ENCODE measurements around the gene SOX14.

The SOX14 gene

GRCh38 chr3:137737208-137737607 lies 26.9 kb upstream of the SOX14 start:
- TF ChIP-seq EZH2 (IDR thresholded peaks at IDR 0.05; ENCODE audit: borderline replicate concordance, low read length), result no peak
- TF ChIP-seq, protein P1, sequence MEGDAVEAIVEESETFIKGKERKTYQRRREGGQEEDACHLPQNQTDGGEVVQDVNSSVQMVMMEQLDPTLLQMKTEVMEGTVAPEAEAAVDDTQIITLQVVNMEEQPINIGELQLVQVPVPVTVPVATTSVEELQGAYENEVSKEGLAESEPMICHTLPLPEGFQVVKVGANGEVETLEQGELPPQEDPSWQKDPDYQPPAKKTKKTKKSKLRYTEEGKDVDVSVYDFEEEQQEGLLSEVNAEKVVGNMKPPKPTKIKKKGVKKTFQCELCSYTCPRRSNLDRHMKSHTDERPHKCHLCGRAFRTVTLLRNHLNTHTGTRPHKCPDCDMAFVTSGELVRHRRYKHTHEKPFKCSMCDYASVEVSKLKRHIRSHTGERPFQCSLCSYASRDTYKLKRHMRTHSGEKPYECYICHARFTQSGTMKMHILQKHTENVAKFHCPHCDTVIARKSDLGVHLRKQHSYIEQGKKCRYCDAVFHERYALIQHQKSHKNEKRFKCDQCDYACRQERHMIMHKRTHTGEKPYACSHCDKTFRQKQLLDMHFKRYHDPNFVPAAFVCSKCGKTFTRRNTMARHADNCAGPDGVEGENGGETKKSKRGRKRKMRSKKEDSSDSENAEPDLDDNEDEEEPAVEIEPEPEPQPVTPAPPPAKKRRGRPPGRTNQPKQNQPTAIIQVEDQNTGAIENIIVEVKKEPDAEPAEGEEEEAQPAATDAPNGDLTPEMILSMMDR (IDR thresholded peaks at IDR 0.05; ENCODE audit: low read length), result no peak
- H3K27ac ChIP-seq (ENCODE audit: low read depth, low read length, poor library complexity, severe bottlenecking), result no peak overlapping the region
- H3K4me2 ChIP-seq (ENCODE audit: low read length), result no peak overlapping the region
- no peaks in the 10 kb centered on the region for H3K27me3 ChIP-seq (ENCODE audit: insufficient read depth, low read length)
- H3K9ac ChIP-seq (ENCODE audit: low read length), result no peak overlapping the region
- H3K9me2 ChIP-seq (ENCODE audit: low read depth, low read length), result no peaks in the 10 kb centered on the region
- H3K4me1 ChIP-seq (ENCODE audit: insufficient read depth, low read length, severe bottlenecking), result no peaks in the 10 kb centered on the region
- peaks cover 18% of the 10 kb centered on the region for H3K9me3 ChIP-seq (ENCODE audit: low read length)
- no peaks in the 10 kb centered on the region for H3F3A ChIP-seq (ENCODE audit: insufficient read depth, low read length)
- H4K20me1 ChIP-seq (ENCODE audit: insufficient read depth, low read length), result no peaks in the 10 kb centered on the region
- no peak overlapping the region for H2AFZ ChIP-seq (ENCODE audit: low read length)
- no peaks in the 10 kb centered on the region for H3K36me3 ChIP-seq (ENCODE audit: insufficient read depth, low read length)
- H3K79me2 ChIP-seq (ENCODE audit: insufficient read depth, low read length), result no peaks in the 10 kb centered on the region
- no peak overlapping the region for H3K4me3 ChIP-seq (ENCODE audit: low read depth, low read length, poor library complexity, severe bottlenecking)

DNA sequence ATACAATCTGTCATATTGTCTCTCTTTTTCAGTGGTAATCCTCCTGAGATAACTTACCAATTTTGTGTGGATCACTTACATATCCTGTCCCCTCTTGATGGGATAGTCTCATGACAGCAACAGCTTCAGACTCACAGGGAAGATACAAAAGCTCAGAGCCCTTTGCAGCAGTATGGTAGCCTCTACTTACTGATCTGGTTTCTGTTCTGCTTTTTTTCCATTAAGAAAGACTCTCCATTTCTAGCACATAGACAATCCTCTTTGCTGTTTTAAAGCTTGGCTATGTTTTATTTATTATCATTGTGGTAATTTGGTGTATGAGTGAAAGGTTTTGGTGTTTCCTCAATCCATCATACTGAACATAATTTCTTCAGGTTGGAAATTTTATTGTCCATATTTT lies 25.4 kb upstream of the SOX14 start:
- H3K9ac ChIP-seq (ENCODE audit: low read length), result no peak overlapping the region
- H3K79me2 ChIP-seq (ENCODE audit: insufficient read depth, low read length), result no peaks in the 10 kb centered on the region
- H3K4me1 ChIP-seq (ENCODE audit: insufficient read depth, low read length, severe bottlenecking), result no peaks in the 10 kb centered on the region
- H3K9me2 ChIP-seq (ENCODE audit: low read depth, low read length), result no peaks in the 10 kb centered on the region
- H3K27ac ChIP-seq (ENCODE audit: low read depth, low read length, poor library complexity, severe bottlenecking), result no peak overlapping the region
- H3K4me2 ChIP-seq (ENCODE audit: low read length), result no peak overlapping the region
- TF ChIP-seq EZH2 (IDR thresholded peaks at IDR 0.05; ENCODE audit: borderline replicate concordance, low read length), result no peak
- TF ChIP-seq, protein P1 (IDR thresholded peaks at IDR 0.05; ENCODE audit: low read length), result no peak
- H3K27me3 ChIP-seq (ENCODE audit: insufficient read depth, low read length), result no peaks in the 10 kb centered on the region
- peaks cover 18% of the 10 kb centered on the region for H3K9me3 ChIP-seq (ENCODE audit: low read length)
- H4K20me1 ChIP-seq (ENCODE audit: insufficient read depth, low read length), result no peaks in the 10 kb centered on the region
- H3F3A ChIP-seq (ENCODE audit: insufficient read depth, low read length), result no peaks in the 10 kb centered on the region
- H2AFZ ChIP-seq (ENCODE audit: low read length), result no peak overlapping the region
- no peak overlapping the region for H3K4me3 ChIP-seq (ENCODE audit: low read depth, low read length, poor library complexity, severe bottlenecking)
- no peaks in the 10 kb centered on the region for H3K36me3 ChIP-seq (ENCODE audit: insufficient read depth, low read length)

GRCh38 chr3:137743608-137744007 lies 20.5 kb upstream of the SOX14 start:
- Histone ChIP-seq H3K4me2 (ENCODE audit: low read length) (no peak overlapping the region), H3K27ac (ENCODE audit: low read depth, low read length, poor library complexity, severe bottlenecking) (no peak overlapping the region), H3K4me3 (ENCODE audit: low read depth, low read length, poor library complexity, severe bottlenecking) (no peak overlapping the region), H3K36me3 (ENCODE audit: insufficient read depth, low read length) (no peaks in the 10 kb centered on the region), H3K4me1 (ENCODE audit: insufficient read depth, low read length, severe bottlenecking) (no peaks in the 10 kb centered on the region), H4K20me1 (ENCODE audit: insufficient read depth, low read length) (no peaks in the 10 kb centered on the region), H3F3A (ENCODE audit: insufficient read depth, low read length) (no peaks in the 10 kb centered on the region), H3K9me3 (ENCODE audit: low read length) (no peaks in the 10 kb centered on the region), H2AFZ (ENCODE audit: low read length) (no peak overlapping the region), H3K9me2 (ENCODE audit: low read depth, low read length) (no peaks in the 10 kb centered on the region), H3K9ac (ENCODE audit: low read length) (no peak overlapping the region), H3K27me3 (ENCODE audit: insufficient read depth, low read length) (no peaks in the 10 kb centered on the region), H3K79me2 (ENCODE audit: insufficient read depth, low read length) (no peaks in the 10 kb centered on the region)
- TF ChIP-seq EZH2 (IDR thresholded peaks at IDR 0.05; ENCODE audit: borderline replicate concordance, low read length), result no peak
- TF ChIP-seq, protein P1 (IDR thresholded peaks at IDR 0.05; ENCODE audit: low read length), result no peak

Data from OCI-LY1 (cell line).